ENCODE data around the gene TRIM15. TPM values are rescaled to one million over a fixed set of nuclear protein-coding genes. Genes with fewer than 3 reads are reported as not detected.

Gene TRIM15
- total RNA-seq, 1 experiment from 2014 or later, result not detected

DNA sequence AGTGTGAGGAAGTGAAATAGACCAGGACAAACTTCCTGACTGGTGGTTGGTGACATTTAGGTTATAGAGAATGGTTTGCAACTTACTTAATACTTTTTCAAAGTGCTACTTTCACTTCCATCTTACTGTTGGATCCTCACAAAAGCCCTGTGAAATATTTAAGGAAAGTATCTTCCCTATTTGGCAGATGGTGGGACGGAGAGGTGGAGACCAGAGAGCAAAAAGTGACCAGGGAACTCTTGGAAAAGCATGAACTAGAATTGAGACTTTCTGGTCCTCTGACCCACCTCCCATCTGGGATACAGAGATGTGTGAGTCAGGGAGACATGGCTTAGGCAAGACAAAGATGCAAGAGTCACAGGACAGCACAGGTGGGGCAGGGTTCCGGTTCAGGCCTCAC is 5.3 kb upstream of the TRIM15 start:
- no peaks in the 10 kb centered on the region for H3K9me2 ChIP-seq (replicated peaks; ENCODE audit: low read length)
- no peak overlapping the region for H2AFZ ChIP-seq (ENCODE audit: low read length)
- no peak for DNase-seq
- peaks cover 32% of the 10 kb centered on the region for H3K4me1 ChIP-seq (ENCODE audit: insufficient read depth, low read length)
- CTCF ChIA-PET, result no interaction called here
- no peaks in the 10 kb centered on the region for H3K36me3 ChIP-seq (ENCODE audit: low read depth, low read length)
- BruUV-seq (replicated peaks), result no TSS peak
- H3K27ac ChIP-seq (ENCODE audit: low read length), result no peak overlapping the region
- intact Hi-C loops (cut with micrococcal nuclease), result no loop called here
- no peaks in the 10 kb centered on the region for H4K20me1 ChIP-seq (ENCODE audit: low read length)
- H3K79me2 ChIP-seq (ENCODE audit: low read length), result no peaks in the 10 kb centered on the region
- H3F3A ChIP-seq (ENCODE audit: low read length, unreplicated experiment), result peaks cover 5% of the 10 kb centered on the region
- H3K4me3 ChIP-seq (ENCODE audit: low read length), result no peak overlapping the region
- H3K9me3 ChIP-seq (ENCODE audit: low read length), result no peaks in the 10 kb centered on the region
- no peak overlapping the region for H3K9ac ChIP-seq (ENCODE audit: low read length)
- no peaks in the 10 kb centered on the region for H3K27me3 ChIP-seq (ENCODE audit: low read length)
- POLR2A ChIA-PET (ENCODE audit: unreplicated experiment), result no interaction called here
- H3K4me2 ChIP-seq (ENCODE audit: low read length), result no peak overlapping the region
- TF ChIP-seq EZH2 (IDR thresholded peaks at IDR 0.05; ENCODE audit: low read length, unreplicated experiment) (no peak), EZH2phosphoT487 (IDR thresholded peaks at IDR 0.05; ENCODE audit: borderline replicate concordance, low read length) (no peak)
- TF ChIP-seq, protein P1, sequence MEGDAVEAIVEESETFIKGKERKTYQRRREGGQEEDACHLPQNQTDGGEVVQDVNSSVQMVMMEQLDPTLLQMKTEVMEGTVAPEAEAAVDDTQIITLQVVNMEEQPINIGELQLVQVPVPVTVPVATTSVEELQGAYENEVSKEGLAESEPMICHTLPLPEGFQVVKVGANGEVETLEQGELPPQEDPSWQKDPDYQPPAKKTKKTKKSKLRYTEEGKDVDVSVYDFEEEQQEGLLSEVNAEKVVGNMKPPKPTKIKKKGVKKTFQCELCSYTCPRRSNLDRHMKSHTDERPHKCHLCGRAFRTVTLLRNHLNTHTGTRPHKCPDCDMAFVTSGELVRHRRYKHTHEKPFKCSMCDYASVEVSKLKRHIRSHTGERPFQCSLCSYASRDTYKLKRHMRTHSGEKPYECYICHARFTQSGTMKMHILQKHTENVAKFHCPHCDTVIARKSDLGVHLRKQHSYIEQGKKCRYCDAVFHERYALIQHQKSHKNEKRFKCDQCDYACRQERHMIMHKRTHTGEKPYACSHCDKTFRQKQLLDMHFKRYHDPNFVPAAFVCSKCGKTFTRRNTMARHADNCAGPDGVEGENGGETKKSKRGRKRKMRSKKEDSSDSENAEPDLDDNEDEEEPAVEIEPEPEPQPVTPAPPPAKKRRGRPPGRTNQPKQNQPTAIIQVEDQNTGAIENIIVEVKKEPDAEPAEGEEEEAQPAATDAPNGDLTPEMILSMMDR (conservative IDR thresholded peaks at IDR 0.05; ENCODE audit: low read depth, low read length), result no peak
- no peak for ATAC-seq

DNA sequence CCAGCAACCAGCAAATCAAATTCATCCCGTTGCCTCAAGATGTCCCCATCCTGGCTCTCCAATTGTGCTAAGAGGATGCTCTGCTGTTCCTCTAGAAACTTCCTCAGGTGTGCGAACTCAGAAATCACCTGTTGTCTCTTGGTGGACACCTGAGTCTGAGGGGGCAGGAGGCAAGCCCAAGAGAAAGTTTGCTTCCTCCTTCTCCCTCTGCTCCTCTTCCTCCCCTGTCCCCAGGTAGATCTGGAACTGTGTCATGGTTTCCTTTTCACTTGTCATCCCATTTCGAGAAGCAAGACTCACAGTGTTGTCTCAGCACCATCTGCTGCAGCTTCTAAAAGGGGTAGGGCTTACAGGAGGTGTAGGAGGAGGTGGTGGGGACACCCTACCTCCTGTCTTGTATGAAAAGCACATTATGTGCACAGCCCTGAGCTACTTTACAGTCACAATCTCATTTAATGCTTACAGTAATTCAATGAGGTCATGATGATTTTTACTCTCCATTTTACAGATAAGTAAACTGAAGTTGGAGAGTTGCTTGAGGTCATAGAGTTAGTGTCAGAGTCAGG is 4.8 kb upstream of the TRIM15 start:
- H3K36me3 ChIP-seq (ENCODE audit: low read depth, low read length), result no peaks in the 10 kb centered on the region
- DNase-seq, result no peak
- H3K4me2 ChIP-seq (ENCODE audit: low read length), result no peak overlapping the region
- BruUV-seq (replicated peaks), result no TSS peak
- H4K20me1 ChIP-seq (ENCODE audit: low read length), result no peaks in the 10 kb centered on the region
- no peak overlapping the region for H3K4me3 ChIP-seq (ENCODE audit: low read length)
- H3K79me2 ChIP-seq (ENCODE audit: low read length), result no peaks in the 10 kb centered on the region
- peaks cover 5% of the 10 kb centered on the region for H3F3A ChIP-seq (ENCODE audit: low read length, unreplicated experiment)
- no peak overlapping the region for H3K27ac ChIP-seq (ENCODE audit: low read length)
- peaks cover 32% of the 10 kb centered on the region for H3K4me1 ChIP-seq (ENCODE audit: insufficient read depth, low read length)
- no peaks in the 10 kb centered on the region for H3K27me3 ChIP-seq (ENCODE audit: low read length)
- intact Hi-C loops (cut with micrococcal nuclease), result no loop called here
- ChIA-PET CTCF (no interaction called here), POLR2A (ENCODE audit: unreplicated experiment) (no interaction called here)
- no peaks in the 10 kb centered on the region for H3K9me3 ChIP-seq (ENCODE audit: low read length)
- no peak overlapping the region for H3K9ac ChIP-seq (ENCODE audit: low read length)
- H3K9me2 ChIP-seq (replicated peaks; ENCODE audit: low read length), result no peaks in the 10 kb centered on the region
- no peak for ATAC-seq
- TF ChIP-seq, protein P1 (conservative IDR thresholded peaks at IDR 0.05; ENCODE audit: low read depth, low read length), result no peak
- TF ChIP-seq EZH2phosphoT487 (IDR thresholded peaks at IDR 0.05; ENCODE audit: borderline replicate concordance, low read length) (no peak), EZH2 (IDR thresholded peaks at IDR 0.05; ENCODE audit: low read length, unreplicated experiment) (no peak)
- H2AFZ ChIP-seq (ENCODE audit: low read length), result no peak overlapping the region

DNA sequence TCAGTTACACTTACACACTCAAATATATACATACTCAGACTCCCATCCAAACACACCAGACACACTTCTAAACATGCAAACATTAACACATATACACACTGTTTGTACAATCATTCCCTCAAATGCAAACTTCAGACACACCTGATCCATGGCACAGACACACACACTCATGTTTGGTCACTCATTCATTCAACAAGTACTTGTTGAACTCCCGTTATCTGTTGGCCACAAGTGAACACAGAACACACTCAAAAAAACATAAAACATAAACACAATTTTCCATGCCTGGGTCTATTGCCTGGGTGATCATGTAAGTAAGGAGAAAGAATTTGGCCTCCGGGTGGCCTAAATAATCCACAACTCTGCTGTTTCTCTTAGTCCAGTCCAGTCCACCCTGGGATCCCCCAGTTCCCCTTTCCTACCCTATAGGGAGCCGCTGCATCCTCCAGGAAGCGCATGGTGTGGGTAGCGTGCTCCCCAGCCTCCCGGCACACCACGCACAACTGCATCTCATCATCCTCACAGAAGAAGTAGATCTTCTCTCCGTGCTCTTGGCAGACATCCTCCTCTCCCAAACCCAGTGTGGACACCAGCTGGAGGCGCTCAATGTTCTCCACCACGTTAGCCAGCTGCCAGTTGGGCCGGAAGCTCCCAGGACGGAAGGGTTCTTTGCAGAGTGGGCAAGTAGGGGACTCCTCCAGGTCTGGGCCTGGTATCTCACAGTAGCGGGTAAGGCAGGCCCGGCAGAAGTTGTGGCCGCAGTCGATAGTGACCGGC is 3.1 kb upstream of the TRIM15 start:
- H2AFZ ChIP-seq (ENCODE audit: low read length), result no peak overlapping the region
- no peak overlapping the region for H3K4me3 ChIP-seq (ENCODE audit: low read length)
- H3K27me3 ChIP-seq (ENCODE audit: low read length), result no peaks in the 10 kb centered on the region
- no peaks in the 10 kb centered on the region for H3K79me2 ChIP-seq (ENCODE audit: low read length)
- ChIA-PET CTCF (no interaction called here), POLR2A (ENCODE audit: unreplicated experiment) (no interaction called here)
- no peaks in the 10 kb centered on the region for H4K20me1 ChIP-seq (ENCODE audit: low read length)
- TF ChIP-seq, protein P1 (conservative IDR thresholded peaks at IDR 0.05; ENCODE audit: low read depth, low read length), result no peak
- TF ChIP-seq EZH2phosphoT487 (IDR thresholded peaks at IDR 0.05; ENCODE audit: borderline replicate concordance, low read length) (no peak), EZH2 (IDR thresholded peaks at IDR 0.05; ENCODE audit: low read length, unreplicated experiment) (no peak)
- no peaks in the 10 kb centered on the region for H3K9me3 ChIP-seq (ENCODE audit: low read length)
- intact Hi-C loops (cut with micrococcal nuclease), result no loop called here
- H3K27ac ChIP-seq (ENCODE audit: low read length), result no peak overlapping the region
- DNase-seq, result no peak
- no peak overlapping the region for H3K9ac ChIP-seq (ENCODE audit: low read length)
- H3K4me1 ChIP-seq (ENCODE audit: insufficient read depth, low read length), result peaks cover 19% of the 10 kb centered on the region
- no peak overlapping the region for H3K4me2 ChIP-seq (ENCODE audit: low read length)
- H3K36me3 ChIP-seq (ENCODE audit: low read depth, low read length), result no peaks in the 10 kb centered on the region
- no peaks in the 10 kb centered on the region for H3K9me2 ChIP-seq (replicated peaks; ENCODE audit: low read length)
- peaks cover 1% of the 10 kb centered on the region for H3F3A ChIP-seq (ENCODE audit: low read length, unreplicated experiment)
- BruUV-seq (replicated peaks), result no TSS peak
- no peak for ATAC-seq

Measured in PC-3 (cell line).